Measurements from ENCODE around the gene WDR27. TPM values are rescaled to one million over a fixed set of nuclear protein-coding genes. Genes with fewer than 3 reads are reported as not detected.

The WDR27 gene
- total RNA-seq, 3 donors from 2014 or later: 21.3 to 68.6 (median 56.4) TPM

DNA sequence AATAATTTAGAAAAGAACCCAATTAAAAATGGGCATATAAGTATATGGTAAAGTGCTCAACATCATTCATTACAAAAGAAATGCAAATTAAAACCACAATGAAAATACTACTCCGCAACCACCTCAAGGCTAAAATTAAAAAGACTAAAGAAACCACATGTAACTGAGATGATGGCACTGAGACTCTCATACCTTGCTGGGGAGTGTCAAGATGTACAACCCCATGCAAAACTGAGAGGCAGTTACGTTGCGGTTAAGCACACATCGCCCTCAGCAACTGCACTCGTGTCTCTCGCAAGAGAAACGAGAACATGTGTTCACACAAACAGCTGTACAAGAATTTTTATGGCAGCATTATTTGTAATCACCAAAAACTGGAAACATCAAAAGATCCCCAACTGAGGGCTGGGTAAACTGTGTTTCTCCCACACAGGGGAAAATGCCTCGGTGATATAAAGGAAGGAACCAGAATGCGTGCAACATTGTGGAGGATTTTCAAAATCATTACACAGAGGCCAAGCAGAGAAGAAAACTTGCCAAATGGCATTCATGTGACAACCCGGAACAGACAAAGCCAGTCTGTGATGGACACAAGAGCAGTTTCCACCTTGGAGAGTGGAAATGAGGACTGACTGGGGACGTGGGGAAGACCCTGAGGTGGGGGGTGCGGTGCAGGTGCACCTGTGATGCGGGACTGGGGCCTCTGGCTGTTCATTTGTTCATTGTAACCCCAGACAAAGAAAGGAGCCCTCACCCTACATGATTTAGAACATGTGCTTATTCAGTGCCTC lies 144.9 kb downstream of the WDR27 start:
- intact Hi-C loops (cut with DNase I; ENCODE audit: low total_unique reads): no loop called here
- H3K27me3 ChIP-seq: no peaks in the 10 kb centered on the region
- H3K4me1 ChIP-seq: no peaks in the 10 kb centered on the region
- H3K27ac ChIP-seq: no peak overlapping the region
- DNase-seq (ENCODE audit: low spot score in 2 of 2): no peak
- H3K36me3 ChIP-seq: no peaks in the 10 kb centered on the region
- no peak for TF ChIP-seq POLR2AphosphoS5 (IDR thresholded peaks at IDR 0.05)
- no peak for TF ChIP-seq POLR2A (IDR thresholded peaks at IDR 0.05)
- TF ChIP-seq, protein P1, sequence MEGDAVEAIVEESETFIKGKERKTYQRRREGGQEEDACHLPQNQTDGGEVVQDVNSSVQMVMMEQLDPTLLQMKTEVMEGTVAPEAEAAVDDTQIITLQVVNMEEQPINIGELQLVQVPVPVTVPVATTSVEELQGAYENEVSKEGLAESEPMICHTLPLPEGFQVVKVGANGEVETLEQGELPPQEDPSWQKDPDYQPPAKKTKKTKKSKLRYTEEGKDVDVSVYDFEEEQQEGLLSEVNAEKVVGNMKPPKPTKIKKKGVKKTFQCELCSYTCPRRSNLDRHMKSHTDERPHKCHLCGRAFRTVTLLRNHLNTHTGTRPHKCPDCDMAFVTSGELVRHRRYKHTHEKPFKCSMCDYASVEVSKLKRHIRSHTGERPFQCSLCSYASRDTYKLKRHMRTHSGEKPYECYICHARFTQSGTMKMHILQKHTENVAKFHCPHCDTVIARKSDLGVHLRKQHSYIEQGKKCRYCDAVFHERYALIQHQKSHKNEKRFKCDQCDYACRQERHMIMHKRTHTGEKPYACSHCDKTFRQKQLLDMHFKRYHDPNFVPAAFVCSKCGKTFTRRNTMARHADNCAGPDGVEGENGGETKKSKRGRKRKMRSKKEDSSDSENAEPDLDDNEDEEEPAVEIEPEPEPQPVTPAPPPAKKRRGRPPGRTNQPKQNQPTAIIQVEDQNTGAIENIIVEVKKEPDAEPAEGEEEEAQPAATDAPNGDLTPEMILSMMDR (IDR thresholded peaks at IDR 0.05): no peak
- H3K9me3 ChIP-seq: no peaks in the 10 kb centered on the region
- no peak overlapping the region for H3K4me3 ChIP-seq

DNA sequence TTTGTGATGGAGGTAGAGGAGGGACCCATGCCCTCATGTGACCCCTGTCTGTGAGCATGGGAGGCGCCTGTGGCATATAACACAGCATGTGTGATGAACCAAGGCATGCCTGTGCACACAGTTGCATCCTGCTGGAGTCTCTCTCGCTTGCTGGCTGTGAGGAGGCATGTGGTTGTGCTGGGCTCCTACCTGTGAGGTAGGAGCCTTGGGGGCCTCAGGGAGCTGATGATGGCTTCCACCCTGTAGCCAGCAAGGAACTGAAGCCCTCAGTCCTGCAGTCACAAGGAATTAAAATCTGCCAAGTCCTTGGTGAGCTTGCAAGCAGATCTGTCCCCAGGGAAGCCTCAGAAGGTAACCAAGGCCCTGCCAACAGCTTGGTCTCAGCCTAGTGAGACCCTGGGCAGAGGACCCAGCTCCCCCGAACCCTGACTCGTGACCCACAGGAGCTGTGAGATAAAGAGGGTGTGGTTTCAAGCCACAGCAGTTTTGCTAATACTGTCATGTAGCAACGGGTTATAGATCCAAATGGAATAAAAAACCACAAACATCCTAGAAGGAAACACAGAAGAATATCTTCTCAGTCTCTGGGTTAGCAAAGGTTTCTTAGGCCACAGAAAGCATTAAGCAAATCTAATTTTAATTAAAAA lies 145.7 kb downstream of the WDR27 start:
- DNase-seq (ENCODE audit: low spot score in 2 of 2): no peak
- H3K9me3 ChIP-seq: no peaks in the 10 kb centered on the region

DNA sequence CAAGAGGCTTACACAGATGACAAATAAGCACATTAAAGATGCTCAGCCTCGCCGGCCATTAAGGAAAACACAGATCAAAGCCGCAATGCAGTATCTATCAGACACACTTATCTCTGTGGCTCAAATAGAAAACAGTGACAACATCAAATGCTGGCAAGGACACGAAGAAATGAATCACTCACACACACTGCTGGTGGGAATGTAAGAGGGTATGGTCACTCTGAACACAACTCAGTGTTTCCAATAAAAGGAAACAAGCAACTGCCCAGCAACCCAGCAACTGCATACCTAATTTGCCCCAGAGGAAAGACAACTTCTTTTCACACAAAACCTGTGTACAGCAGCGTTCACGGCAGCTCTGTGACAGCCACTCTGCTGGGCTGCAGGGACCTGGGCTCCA lies 155.8 kb downstream of the WDR27 start:
- Histone ChIP-seq H3K4me3 (no peak overlapping the region), H3K27me3 (no peaks in the 10 kb centered on the region), H3K36me3 (no peaks in the 10 kb centered on the region), H3K27ac (no peak overlapping the region), H3K4me1 (no peaks in the 10 kb centered on the region), H3K9me3 (no peaks in the 10 kb centered on the region)
- no peak for DNase-seq (ENCODE audit: low spot score in 2 of 2)
- intact Hi-C loops (cut with DNase I; ENCODE audit: low total_unique reads): no loop called here
- no peak for TF ChIP-seq POLR2A (IDR thresholded peaks at IDR 0.05)
- TF ChIP-seq POLR2AphosphoS5 (IDR thresholded peaks at IDR 0.05): no peak
- TF ChIP-seq, protein P1 (IDR thresholded peaks at IDR 0.05): no peak

More for the DNA sequence above, 145.7 kb downstream of the WDR27 start:
- H3K4me3 ChIP-seq: no peak overlapping the region
- H3K36me3 ChIP-seq: no peaks in the 10 kb centered on the region
- H3K27me3 ChIP-seq: no peaks in the 10 kb centered on the region
- intact Hi-C loops (cut with DNase I; ENCODE audit: low total_unique reads): no loop called here
- no peaks in the 10 kb centered on the region for H3K4me1 ChIP-seq
- H3K27ac ChIP-seq: no peak overlapping the region
- TF ChIP-seq, protein P1 (IDR thresholded peaks at IDR 0.05): no peak
- TF ChIP-seq POLR2A (IDR thresholded peaks at IDR 0.05) (no peak), POLR2AphosphoS5 (IDR thresholded peaks at IDR 0.05) (no peak)

DNA sequence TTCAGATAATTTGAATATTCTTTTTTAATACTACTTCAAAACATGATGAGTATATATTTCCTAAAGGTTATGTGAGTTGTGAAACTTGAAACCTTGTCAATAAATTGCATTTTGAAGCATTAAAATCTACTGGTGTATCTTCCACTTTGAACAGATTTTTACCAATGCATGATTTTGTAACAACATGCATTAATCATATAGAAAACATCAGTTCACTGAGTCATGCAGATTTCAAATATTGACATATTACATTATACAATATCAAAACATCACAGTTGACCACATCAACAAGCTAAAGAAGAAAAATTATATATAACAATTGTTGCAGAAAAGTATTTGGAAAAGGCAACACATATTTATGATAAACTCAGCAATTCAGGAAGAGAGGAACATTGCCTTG lies 158.1 kb downstream of the WDR27 start:
- TF ChIP-seq, protein P1 (IDR thresholded peaks at IDR 0.05): no peak
- TF ChIP-seq POLR2A (IDR thresholded peaks at IDR 0.05) (no peak), POLR2AphosphoS5 (IDR thresholded peaks at IDR 0.05) (no peak)
- no peak overlapping the region for H3K27ac ChIP-seq
- DNase-seq (ENCODE audit: low spot score in 2 of 2): no peak

DNA sequence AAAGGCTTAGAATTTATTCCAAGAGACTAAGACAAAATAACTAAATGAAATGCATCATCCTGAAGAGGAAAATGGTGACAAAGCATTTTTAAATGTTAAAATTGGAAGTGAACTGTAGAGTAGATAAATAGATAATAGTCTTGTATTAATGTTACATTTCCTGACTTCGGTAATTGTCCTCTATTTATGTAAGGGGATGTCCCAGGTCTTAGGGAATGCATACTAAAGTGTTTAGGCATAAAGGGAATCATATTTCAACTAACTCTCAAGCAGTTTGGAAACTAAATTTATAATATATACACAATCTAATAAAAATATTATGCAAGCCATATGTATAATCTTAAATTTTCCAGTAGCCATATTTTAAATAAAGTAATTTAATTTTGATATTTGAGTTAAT lies 159.3 kb downstream of the WDR27 start:
- TF ChIP-seq POLR2AphosphoS5 (IDR thresholded peaks at IDR 0.05) (no peak), POLR2A (IDR thresholded peaks at IDR 0.05) (no peak)
- TF ChIP-seq, protein P1 (IDR thresholded peaks at IDR 0.05): no peak
- DNase-seq (ENCODE audit: low spot score in 2 of 2): no peak
- no peaks in the 10 kb centered on the region for H3K4me1 ChIP-seq
- no peak overlapping the region for H3K27ac ChIP-seq
- H3K27me3 ChIP-seq: no peaks in the 10 kb centered on the region
- no peak overlapping the region for H3K4me3 ChIP-seq
- no peaks in the 10 kb centered on the region for H3K36me3 ChIP-seq
- intact Hi-C loops (cut with DNase I; ENCODE audit: low total_unique reads): no loop called here
- H3K9me3 ChIP-seq: no peaks in the 10 kb centered on the region

More for the DNA sequence above, 158.1 kb downstream of the WDR27 start:
- Histone ChIP-seq H3K9me3 (no peaks in the 10 kb centered on the region), H3K4me3 (no peak overlapping the region), H3K4me1 (no peaks in the 10 kb centered on the region), H3K36me3 (no peaks in the 10 kb centered on the region), H3K27me3 (no peaks in the 10 kb centered on the region)
- intact Hi-C loops (cut with DNase I; ENCODE audit: low total_unique reads): no loop called here

All from breast epithelium (tissue), 4 donors.